GM18507 (cell line): ENCODE measurements around the gene HOXB13.

Experiments
- DNase-seq: peaks from one replicate; pipeline ENCODE4 v3.0.0; 2011; ENCODE audit warnings: low read depth; ENCODE audit not compliant: insufficient read length; ENCODE audit errors: extremely low spot score
- FAIRE-seq: peaks from 2 replicates; lab custom pipeline; 2011; peaks lifted over from hg19 to GRCh38; lab: Jason Lieb, UNC

HOXB13 gene

GRCh38 chr17:48728232-48729231 lies at the start of gene HOXB13:
Gene HOXB13, minus strand, starts transcription at chr17:48728750. Its CDS starts 157 bp downstream, at chr17:48728593.
- no peak for FAIRE-seq
- DNase-seq: no peak

DNA sequence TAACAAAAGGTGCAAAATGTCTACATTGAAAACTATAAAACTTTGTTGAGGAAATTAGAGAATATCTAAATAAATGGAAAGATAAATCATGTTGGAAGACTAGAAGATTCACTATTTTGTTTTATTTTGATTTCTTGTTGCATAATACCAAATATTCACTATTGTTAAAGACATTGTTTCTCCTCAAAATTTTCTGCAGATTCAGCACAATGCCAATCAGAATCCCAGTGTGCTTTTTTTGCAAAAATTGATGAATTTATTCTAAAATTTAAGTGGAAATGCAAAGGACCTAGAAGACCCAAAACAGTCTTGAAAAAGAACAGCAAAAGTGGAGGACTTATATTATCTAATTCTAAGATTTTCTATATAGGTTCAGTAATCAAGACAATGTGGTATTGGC lies 48.1 kb upstream of the HOXB13 start:
- FAIRE-seq: no peak
- no peak for DNase-seq

DNA sequence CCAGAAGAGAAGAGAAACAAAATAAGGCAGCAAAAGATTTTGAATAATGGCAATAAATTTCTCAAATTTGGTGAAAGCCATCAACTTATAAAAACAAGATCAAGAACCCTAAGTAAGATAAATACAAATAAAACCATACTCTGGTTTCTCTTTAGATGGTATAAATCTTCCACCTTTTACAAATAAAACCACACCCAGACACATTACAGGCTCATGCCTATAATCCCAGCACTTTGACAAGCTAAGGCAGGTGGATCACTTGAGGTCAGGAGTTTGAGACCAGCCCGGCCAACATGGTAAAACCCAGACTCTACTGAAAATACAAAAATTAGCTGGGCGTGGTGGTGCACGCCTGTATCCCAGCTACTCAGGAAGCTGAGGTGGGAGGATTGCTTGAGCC lies 44.7 kb upstream of the HOXB13 start:
- no peak for DNase-seq
- FAIRE-seq: peak; percentile 15

- DNase-seq: no peak
- no peak for FAIRE-seq
Measured at GRCh38 chr17:48770954-48771353, 42.4 kb upstream of the HOXB13 start.

DNA sequence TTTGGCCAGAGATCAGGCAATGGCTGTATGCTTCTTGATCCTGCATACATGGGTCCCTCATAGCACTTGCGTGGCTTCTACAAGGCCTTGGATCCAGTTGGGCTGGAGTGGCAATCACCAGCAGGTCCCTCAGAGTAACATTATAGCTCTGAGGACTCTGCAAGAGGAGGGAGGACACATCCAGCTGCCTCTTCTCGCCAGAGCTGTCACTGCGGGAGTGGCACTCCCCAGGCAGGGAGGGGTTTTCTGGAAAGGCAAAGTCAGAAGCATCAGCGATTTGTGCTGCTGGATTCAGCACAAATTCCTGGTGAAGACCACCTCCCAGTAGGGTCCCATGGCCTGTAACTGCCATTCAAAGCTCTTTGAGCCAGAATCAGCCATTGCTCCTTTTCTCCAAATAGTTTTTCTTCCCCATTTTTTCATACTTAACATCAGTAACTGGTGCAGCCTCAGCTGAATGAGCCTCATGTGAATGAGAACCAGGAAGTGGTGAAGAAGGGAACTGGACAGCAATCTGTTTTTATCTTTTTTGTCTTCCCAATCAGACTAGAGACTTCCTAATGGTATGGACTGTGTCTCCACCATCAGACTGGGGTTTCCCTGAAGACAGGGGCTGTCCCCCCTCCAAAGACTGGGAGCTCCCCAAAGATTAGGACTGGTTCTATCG lies 40.6 kb upstream of the HOXB13 start:
- DNase-seq: no peak
- FAIRE-seq: no peak

GRCh38 chr17:48767263-48767774 lies 38.8 kb upstream of the HOXB13 start:
- FAIRE-seq (no peak), DNase-seq (no peak)

GRCh38 chr17:48761114-48761513 lies 32.6 kb upstream of the HOXB13 start:
- FAIRE-seq (no peak), DNase-seq (no peak)

GRCh38 chr17:48760411-48760810 lies 31.9 kb upstream of the HOXB13 start:
- no peak for FAIRE-seq
- DNase-seq: no peak

- DNase-seq: no peak
- no peak for FAIRE-seq
Measured at GRCh38 chr17:48759288-48759687, 30.7 kb upstream of the HOXB13 start.

GRCh38 chr17:48757524-48757961 lies 29.0 kb upstream of the HOXB13 start:
- FAIRE-seq (no peak), DNase-seq (no peak)

- FAIRE-seq: no peak
Measured at GRCh38 chr17:48756830-48757251, 28.3 kb upstream of the HOXB13 start.

GRCh38 chr17:48755356-48755755 lies 26.8 kb upstream of the HOXB13 start:
- no peak for FAIRE-seq
- DNase-seq: no peak

More at GRCh38 chr17:48756830-48757251, 28.3 kb upstream of the HOXB13 start:
- no peak for DNase-seq

DNA sequence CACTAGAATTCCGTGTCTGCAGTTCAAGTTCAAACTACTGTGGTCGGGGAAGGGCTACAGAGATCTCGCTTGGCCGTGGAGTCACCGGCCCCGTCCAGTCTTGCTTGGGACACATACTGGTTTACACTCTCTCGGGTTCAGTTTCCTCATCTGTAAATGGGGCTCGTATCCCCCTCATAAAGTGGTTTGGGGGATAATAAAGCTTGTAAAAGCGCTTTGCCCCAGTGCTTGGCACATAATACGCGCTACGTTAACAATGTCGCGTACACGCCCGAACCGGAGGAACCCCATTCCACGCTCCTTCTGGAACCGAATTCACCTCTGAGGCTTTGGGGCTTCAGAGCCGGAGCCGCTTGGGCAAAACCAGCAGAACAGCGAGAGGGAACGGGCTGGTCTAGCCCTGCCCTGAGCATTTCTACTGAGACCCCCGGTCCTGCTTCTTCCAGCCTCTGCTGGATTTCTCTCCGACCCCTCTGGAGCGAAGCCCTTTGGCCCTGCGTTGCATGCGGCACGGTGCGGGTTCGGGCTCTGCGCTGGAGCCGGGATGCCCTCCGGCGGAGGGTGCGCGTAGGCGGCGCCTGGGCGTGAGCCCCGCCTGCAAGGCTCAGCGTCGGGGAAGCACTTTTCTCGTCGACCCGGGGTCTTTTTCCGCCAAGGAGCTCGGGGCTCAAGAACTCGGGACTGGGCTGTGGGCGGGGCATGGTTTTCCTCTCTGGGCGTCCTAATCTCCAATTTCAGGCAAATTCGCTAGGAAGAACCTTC lies 26.1 kb upstream of the HOXB13 start:
- FAIRE-seq (no peak), DNase-seq (no peak)

- no peak for FAIRE-seq
- no peak for DNase-seq
Measured at GRCh38 chr17:48753794-48754499, 25.4 kb upstream of the HOXB13 start.

GRCh38 chr17:48752399-48753288 lies 24.1 kb upstream of the HOXB13 start:
- FAIRE-seq (no peak), DNase-seq (no peak)

- no peak for DNase-seq
- FAIRE-seq: no peak
Measured at GRCh38 chr17:48751733-48752398, 23.3 kb upstream of the HOXB13 start.

DNA sequence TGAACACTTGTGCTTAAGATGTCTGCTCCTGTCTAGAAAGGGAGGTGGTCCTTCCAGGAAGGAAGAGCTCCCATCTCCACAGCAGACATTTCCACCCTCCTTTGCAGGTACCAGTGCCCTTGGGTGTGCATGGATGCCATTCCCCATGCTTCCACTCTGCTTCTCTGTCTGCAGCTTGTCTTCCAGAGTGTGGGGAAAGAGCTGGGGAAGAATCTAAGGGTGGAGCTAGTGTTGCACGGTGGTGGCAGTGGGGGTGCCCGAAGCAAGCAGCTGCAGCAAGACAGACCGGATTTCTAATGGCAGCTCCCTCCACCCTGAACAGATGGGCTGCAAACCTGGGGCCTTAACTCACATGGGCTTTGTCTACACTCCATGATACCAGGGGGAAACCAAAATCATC lies 22.6 kb upstream of the HOXB13 start:
- no peak for DNase-seq
- no peak for FAIRE-seq
